ENCODE data around the gene PRKCZ.
A peak's percentile ranks its signal among the peaks of the same experiment; 100 is the strongest.

Gene PRKCZ

GRCh38 chr1:2174348-2175054 lies 124.3 kb downstream of the PRKCZ start:
- H3K4me3 ChIP-seq (ENCODE audit: low read depth, low read length) = no peak overlapping the region
- peak; percentile 87 for TF ChIP-seq CTCF (IDR thresholded peaks at IDR 0.05; ENCODE audit: insufficient read depth, low read depth, low read length, missing control alignments)

GRCh38 chr1:2175055-2175414 lies 124.8 kb downstream of the PRKCZ start:
- TF ChIP-seq CTCF (IDR thresholded peaks at IDR 0.05; ENCODE audit: insufficient read depth, low read depth, low read length, missing control alignments) = no peak
- no peak for DNase-seq (ENCODE audit: low read depth)
- no peak overlapping the region for H3K4me3 ChIP-seq (ENCODE audit: low read depth, low read length)

More at GRCh38 chr1:2174348-2175054, 124.3 kb downstream of the PRKCZ start:
- peak; percentile 47 for DNase-seq (ENCODE audit: low read depth)

- TF ChIP-seq CTCF (IDR thresholded peaks at IDR 0.05; ENCODE audit: insufficient read depth, low read depth, low read length, missing control alignments) = no peak
- H3K4me3 ChIP-seq (ENCODE audit: low read depth, low read length) = no peak overlapping the region
- no peak for DNase-seq (ENCODE audit: low read depth)
These were observed 125.7 kb downstream of the PRKCZ start for GRCh38 chr1:2175681-2176454.

GRCh38 chr1:2176615-2177014 lies 126.4 kb downstream of the PRKCZ start:
- TF ChIP-seq CTCF (IDR thresholded peaks at IDR 0.05; ENCODE audit: insufficient read depth, low read depth, low read length, missing control alignments) = no peak
- no peak overlapping the region for H3K4me3 ChIP-seq (ENCODE audit: low read depth, low read length)
- no peak for DNase-seq (ENCODE audit: low read depth)

- H3K4me3 ChIP-seq (ENCODE audit: low read depth, low read length) = no peak overlapping the region
- DNase-seq (ENCODE audit: low read depth) = no peak
- TF ChIP-seq CTCF (IDR thresholded peaks at IDR 0.05; ENCODE audit: insufficient read depth, low read depth, low read length, missing control alignments) = no peak
These were observed 127.3 kb downstream of the PRKCZ start for GRCh38 chr1:2177541-2177940.

GRCh38 chr1:2177946-2178538 lies 127.8 kb downstream of the PRKCZ start:
- no peak for DNase-seq (ENCODE audit: low read depth)
- TF ChIP-seq CTCF (IDR thresholded peaks at IDR 0.05; ENCODE audit: insufficient read depth, low read depth, low read length, missing control alignments) = no peak
- H3K4me3 ChIP-seq (ENCODE audit: low read depth, low read length) = no peak overlapping the region
